ENCODE measurements around the gene RHBDL1. TPM values are rescaled to one million over a fixed set of nuclear protein-coding genes. Genes with fewer than 3 reads are reported as not detected.

RHBDL1 gene
- total RNA-seq, 1 experiment from 2014 or later = 2.3 TPM

DNA sequence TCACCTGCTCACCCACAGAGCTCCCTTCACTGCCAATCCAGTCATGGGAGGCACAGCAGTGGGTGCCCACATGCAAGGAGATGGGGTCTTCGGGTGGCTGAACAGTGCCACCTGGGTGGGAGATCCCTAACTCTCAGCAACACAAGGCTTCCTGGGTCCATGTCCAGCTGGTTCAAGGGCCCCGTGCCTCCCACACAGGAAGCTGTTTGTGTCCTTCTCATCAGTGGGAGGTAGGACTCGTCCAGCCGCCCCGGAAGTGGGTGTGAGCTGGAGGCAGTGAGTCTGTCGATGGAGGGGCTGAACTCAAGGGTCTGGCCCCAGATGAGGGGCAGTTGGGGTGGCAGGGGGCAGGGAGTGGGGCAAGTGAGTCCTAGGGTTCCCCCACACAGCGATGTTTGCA, 28.6 kb downstream of the RHBDL1 start:
- DNase-seq (ENCODE audit: extremely low read depth, low read depth) = no peak

GRCh38 chr16:704552-705380, 29.3 kb downstream of the RHBDL1 start:
- no peak for DNase-seq (ENCODE audit: extremely low read depth, low read depth)

DNA sequence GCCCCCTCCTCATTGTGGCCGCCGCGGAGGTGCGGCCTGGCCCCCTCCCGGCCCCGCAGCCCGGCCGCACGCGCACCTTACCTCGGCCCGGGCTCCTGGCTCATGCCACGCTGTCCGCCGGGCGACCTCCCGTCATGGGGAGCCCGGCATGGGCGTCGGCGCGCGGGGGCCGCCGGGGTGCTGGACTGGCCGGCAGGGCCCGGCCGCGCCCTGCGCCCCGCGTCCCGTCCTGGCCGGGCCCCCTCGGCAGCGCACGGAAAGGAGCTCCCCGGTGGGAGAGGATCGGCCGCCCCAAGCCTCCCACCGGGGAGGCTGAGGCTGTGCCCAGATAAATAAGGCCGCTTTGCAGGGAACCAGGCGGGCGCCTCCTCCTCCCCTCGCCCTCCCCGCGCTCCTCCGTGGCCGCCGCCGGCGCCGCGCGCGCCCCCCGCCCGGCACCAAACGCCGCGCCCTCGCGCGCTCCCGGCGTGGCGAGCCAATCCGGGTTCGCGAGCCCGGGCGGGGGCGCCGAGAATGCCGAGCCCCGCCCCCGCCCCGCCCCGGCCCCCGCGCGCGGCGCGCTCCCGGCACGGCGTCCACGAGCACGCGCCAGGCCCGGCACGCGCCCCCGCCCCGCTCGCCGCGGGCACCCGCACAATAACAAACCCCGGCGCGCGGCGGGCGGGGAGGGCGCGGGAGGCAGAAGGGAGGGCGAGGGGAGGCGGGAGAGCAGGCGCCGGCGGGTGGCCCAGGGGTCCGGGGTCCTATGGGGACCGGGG, 30.1 kb downstream of the RHBDL1 start, which contains the start of gene FBXL16:
Gene FBXL16 (minus strand): TSS at position 371 of the 758 bp plus-strand sequence. CDS start 8,396 bp downstream, outside the sequence.
- DNase-seq (ENCODE audit: extremely low read depth, low read depth) = no peak

DNA sequence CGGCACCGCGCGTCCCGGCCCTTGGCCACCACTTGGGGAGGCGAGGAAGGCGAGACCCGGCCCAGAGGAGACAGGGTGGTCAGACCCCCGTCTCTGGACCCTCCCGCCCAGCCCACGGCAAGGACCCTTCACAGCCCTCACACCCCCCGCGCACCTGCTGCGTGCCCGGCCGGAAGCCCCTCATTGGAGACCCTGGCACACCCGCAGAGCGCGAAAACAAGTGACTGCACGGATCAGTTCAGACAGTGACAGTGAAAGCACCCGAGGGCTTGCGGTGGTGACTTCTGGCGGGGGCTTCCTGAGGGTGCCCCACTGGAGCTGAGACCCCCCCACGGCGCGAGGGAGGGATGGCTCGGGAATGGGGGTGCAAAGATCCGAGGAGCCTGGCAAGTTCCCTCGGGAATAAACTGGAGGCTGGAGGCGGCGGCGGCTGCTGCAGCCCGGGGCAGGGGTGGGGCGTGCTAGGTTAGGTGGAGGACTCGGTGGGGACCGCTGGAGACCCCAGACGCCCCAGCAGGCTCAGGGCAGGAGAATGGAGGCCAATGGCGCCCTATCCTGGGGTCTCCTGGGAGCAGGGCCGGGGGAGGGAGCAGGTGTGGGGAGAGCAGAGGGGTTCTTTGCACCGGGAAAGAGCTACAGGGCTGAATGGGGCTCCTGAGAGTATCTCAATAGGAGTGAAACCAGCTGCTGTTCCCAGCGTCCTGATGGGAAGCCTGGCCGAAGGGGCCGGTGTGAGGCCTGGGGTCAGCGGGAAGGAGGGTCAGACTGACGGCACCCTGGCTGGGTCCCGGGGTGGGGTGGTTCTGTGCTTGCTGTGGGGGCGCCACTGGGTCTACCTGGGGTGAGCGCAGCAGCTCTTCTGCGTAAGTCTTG, 31.0 kb downstream of the RHBDL1 start:
- no peak for DNase-seq (ENCODE audit: extremely low read depth, low read depth)

DNA sequence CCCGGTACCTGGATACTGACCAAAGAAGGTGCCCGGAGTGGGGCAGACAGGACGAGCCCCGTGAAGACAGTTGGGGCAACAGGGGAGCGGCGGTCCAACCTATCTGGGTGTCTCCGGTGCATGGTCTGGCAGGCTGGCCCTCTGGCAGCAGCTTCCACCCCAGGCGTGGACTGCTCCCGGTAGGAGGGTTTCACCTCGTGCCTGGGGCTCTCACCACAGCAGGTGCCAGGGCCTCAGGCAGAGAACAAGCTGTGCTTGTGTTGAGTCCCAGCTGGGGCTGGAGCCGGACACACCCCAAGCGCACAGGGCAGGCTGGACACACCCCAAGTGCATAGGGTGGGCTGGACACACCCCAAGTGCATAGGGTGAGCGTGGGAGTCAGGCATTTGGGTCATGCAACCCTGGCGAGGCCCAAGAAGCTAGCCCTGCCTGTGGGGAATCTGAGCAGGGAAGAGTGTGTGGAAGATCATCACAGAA, 31.6 kb downstream of the RHBDL1 start:
- DNase-seq (ENCODE audit: extremely low read depth, low read depth) = no peak

DNA sequence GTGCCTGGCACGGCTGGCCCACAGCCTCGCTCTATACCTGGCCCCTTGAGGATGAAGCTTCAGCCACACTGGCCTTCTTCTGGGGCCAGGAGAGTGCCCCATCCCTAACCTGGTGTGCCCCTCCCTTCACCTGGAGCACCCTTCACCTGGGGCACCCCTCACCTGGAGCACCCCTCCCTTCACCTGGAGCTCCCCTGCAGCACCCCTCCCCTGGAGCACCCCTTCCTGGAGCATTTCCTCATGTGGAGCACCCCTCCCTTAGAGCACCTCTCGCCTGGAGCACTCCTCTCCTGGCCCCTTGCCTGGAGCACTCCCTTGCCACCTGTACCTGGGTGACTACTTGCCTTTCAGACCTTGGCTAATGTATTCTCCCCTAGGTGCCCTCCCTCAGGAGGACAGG, 32.5 kb downstream of the RHBDL1 start:
- no peak for DNase-seq (ENCODE audit: extremely low read depth, low read depth)

DNA sequence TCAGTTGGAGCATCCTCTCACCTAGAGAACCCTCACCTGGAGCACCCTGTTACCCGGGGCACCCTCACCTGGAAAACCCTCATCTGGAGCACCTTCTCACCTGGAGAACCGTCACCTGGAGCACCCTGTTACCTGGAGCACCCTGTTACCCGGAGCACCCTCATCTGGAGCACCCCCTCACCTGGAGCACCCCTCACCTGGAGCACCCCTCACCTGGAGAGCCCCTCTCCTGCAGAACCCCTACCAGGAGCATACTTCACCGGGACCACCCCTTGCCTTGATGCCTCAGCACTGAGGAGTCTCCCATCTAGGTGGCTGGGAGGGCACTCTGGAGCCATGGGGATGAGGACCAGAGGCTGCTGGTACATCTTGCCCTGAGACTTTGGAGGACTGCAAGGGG, 33.5 kb downstream of the RHBDL1 start:
- DNase-seq (ENCODE audit: extremely low read depth, low read depth) = no peak

DNA sequence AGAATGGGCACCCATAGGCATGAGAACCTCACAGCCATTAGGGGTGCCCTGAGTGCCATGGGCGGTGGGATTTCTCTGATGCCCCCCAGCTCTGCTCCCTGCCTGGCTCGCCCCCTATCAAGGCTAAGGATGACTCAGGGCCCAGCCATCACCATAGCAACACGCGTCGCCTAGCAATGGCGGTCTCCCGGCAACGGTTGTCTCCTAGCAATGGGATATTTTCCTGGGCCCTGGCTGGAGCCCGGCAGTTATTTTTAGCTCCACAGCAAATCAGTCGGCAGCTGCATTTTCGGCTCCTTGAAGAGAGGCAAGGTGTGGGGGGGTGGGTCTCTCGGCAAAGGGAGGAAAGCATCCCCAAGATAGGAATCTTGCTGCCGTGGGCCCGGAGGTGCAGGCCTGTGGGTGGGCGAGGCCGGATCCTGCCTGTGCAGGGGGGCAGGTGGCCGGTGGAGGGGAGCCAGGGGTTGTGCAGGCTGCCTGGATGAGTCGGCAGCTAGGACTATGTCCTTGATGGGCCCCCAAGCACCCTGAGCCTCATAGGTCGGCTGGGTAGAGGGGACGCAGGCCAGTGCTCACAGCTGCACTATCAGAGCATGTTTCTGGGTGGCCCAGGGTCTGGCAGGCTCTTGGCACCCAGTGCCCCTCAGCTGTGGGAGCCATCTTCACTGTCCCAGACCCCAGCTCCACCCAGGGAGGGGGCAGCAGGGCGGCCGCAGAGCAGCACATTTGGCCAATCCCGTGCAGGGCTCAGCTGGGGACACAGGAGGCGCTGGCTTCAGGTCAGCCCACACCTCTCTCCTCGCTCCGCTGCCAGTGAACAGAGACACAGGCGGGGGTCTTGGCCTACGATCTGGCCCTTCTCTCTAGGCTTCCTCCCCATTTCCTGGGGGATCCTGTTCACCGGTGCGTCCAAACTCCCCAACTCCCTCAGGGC, 34.4 kb downstream of the RHBDL1 start:
- DNase-seq (ENCODE audit: extremely low read depth, low read depth) = peak; percentile 40

DNA sequence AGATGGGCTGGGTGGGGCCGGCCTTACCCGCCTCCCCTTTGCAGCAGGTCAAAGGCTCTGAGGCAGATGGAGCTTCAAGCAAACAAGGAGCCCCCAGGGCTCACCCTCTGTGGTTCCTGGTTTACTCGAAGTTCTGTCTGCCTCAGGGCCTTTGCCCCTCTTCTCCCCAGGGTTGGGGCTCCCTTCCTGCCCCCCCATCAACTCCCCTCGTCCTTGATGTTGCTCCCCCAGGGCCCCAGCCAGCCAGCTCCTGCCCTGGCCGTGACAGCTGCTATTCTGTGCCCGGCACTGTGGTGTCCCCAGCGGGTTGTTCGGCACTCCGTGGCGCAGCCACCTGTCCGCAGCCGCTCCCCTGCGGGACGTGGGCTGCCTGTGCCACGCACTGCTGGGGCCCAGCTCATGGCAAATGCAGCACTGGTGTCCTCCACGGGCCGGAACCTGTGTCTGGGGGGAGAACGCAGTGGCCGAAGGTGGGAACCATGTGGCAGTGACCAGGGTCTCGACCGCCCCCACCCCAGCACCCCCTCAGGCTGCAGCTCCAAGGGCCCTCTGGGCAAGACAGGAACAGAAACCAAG, 35.1 kb downstream of the RHBDL1 start:
- DNase-seq (ENCODE audit: extremely low read depth, low read depth) = no peak

DNA sequence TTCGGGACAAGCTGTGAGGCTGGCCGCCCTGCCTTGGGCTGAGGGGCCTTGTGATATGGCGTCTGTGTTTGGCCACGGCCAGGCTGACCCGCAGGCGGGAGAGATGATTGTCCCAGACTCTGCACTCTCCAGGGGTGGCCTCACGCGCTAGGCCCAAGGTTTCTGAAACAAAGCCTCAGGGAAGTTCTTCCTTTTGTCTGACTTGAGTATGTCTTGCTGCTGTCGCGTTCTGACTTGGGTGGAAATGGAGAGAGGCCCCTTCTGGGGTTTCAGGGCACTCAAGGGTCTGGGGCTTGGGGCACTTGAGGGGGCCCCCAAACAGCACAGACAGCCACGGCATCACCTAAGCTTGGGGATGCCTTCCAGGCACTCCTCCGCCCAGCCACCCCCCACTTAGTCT, 35.6 kb downstream of the RHBDL1 start:
- no peak for DNase-seq (ENCODE audit: extremely low read depth, low read depth)

- peak; percentile 65 for DNase-seq (ENCODE audit: extremely low read depth, low read depth)
Measured at GRCh38 chr16:711548-712320, 36.3 kb downstream of the RHBDL1 start.

- peak; percentile 87 for DNase-seq (ENCODE audit: extremely low read depth, low read depth)
Measured at GRCh38 chr16:712740-713250, 37.3 kb downstream of the RHBDL1 start.

- no peak for DNase-seq (ENCODE audit: extremely low read depth, low read depth)
Measured at GRCh38 chr16:714079-714478, 38.6 kb downstream of the RHBDL1 start.

GRCh38 chr16:714558-715476, 39.3 kb downstream of the RHBDL1 start, which contains the start of gene METRN:
Gene METRN, plus strand, starts transcription at chr16:715118. Its CDS starts 172 bp downstream, at chr16:715290.
- peak; percentile 86 for DNase-seq (ENCODE audit: extremely low read depth, low read depth)

DNA sequence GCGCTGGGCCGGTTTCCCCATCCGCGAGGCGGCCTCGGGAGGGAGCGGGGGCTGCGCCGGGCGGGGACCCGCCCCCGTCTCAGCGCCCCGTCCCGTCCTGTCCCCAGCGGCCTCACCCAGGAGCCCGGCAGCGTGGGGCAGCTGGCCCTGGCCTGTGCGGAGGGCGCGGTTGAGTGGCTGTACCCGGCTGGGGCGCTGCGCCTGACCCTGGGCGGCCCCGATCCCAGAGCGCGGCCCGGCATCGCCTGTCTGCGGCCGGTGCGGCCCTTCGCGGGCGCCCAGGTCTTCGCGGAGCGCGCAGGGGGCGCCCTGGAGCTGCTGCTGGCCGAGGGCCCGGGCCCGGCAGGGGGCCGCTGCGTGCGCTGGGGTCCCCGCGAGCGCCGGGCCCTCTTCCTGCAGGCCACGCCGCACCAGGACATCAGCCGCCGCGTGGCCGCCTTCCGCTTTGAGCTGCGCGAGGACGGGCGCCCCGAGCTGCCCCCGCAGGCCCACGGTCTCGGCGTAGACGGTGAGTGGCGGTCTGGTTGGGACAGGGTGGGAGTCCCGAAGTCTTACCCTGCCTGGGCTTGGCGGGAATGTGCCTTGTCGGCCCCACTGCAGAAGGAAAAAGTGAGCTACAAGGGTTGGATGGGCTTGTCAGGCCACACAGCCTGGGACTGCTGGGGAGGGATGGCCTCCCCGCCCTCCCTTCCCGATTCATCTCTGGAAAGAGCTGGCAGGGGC, 40.2 kb downstream of the RHBDL1 start:
- DNase-seq (ENCODE audit: extremely low read depth, low read depth) = no peak

DNA sequence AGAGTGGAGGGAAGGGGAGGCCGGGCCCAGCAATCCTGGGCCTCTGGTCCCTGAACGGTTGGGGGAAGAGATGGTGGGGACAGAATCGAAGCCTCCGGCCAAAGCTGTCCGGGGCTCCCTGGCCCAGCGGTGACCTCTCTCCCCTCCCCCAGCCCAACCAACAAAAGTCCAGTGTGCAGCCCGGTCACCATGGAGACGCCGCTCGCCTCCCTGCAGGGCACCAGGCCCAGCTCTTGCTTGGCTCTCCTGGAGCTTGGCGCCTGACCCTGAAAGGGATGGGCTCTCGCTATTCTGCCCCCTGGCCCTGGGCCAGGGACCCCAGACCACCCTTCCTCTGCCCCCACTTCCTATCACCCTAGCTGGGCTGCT, 40.7 kb downstream of the RHBDL1 start:
- peak; percentile 46 for DNase-seq (ENCODE audit: extremely low read depth, low read depth)

Data from NCI-H460 (cell line).